Ishikawa (cell line): ENCODE data around the gene SLC16A3.

Experiments
- CEBPB ChIP-seq: IDR thresholded peaks from 2 replicates; pipeline ENCODE4 v1.6.1; 2012
- EGR1 ChIP-seq: IDR thresholded peaks from 2 replicates; pipeline ENCODE4 v1.6.1; 2012
- EP300 ChIP-seq: IDR thresholded peaks from 2 replicates; pipeline ENCODE4 v1.6.1; 2012; ENCODE audit warnings: borderline replicate concordance
- FOXM1 ChIP-seq: IDR thresholded peaks from 2 replicates; pipeline ENCODE4 v1.6.1; 2012; ENCODE audit warnings: low read depth, borderline replicate concordance
- MAX ChIP-seq: IDR thresholded peaks from 2 replicates; pipeline ENCODE4 v1.6.1; 2012
- REST ChIP-seq: IDR thresholded peaks from 2 replicates; pipeline ENCODE4 v1.6.1; 2012; ENCODE audit warnings: low read depth, mild to moderate bottlenecking
- TAF1 ChIP-seq: IDR thresholded peaks from 2 replicates; pipeline ENCODE4 v1.6.1; 2012; ENCODE audit warnings: low read depth, mild to moderate bottlenecking
- TCF12 ChIP-seq: IDR thresholded peaks from 2 replicates; pipeline ENCODE4 v1.6.1; 2012; ENCODE audit warnings: low read depth
- TEAD4 ChIP-seq: IDR thresholded peaks from 2 replicates; pipeline ENCODE4 v1.6.1; 2012
- USF1 ChIP-seq: IDR thresholded peaks from 2 replicates; pipeline ENCODE4 v1.6.1; 2012
- YY1 ChIP-seq: IDR thresholded peaks from 2 replicates; pipeline ENCODE4 v1.6.1; 2012; ENCODE audit warnings: low read depth
- ZBTB7A ChIP-seq: IDR thresholded peaks from 2 replicates; pipeline ENCODE4 v1.6.1; 2012; ENCODE audit warnings: low read depth

GRCh38 chr17:82194765-82195164 lies 34.1 kb upstream of the SLC16A3 start:
- TF ChIP-seq REST (no peak), EP300 (no peak), TAF1 (no peak), CEBPB (no peak), MAX (no peak), EGR1 (no peak), FOXM1 (no peak), ZBTB7A (no peak), YY1 (no peak), USF1 (no peak), TEAD4 (no peak), TCF12 (no peak)
